Stimulated activated CD8-positive, alpha-beta memory T cell treated with anti-CD3 and anti-CD28 coated beads, Interleukin-15, amount 100 ng/mL, for 24 hours (primary cell): Measurements from ENCODE around the gene TRAF3IP1.
"Not testable (repeated sequence)": the region's sequence is repeated elsewhere in the genome, so short reads cannot be mapped to it uniquely, and the experiment has no call there.

Experiments used
- DNase-seq: peaks from one replicate; pipeline ENCODE4 v3.0.0-alpha.2; 2020; ENCODE audit warnings: low read depth

TRAF3IP1 gene

GRCh38 chr2:238339814-238340213 is 19.5 kb downstream of the TRAF3IP1 start:
- DNase-seq = no peak

- DNase-seq = no peak
Measured at GRCh38 chr2:238341536-238341935, 21.2 kb downstream of the TRAF3IP1 start.

- no peak for DNase-seq
Measured at GRCh38 chr2:238344035-238344434, 23.7 kb downstream of the TRAF3IP1 start.

DNA sequence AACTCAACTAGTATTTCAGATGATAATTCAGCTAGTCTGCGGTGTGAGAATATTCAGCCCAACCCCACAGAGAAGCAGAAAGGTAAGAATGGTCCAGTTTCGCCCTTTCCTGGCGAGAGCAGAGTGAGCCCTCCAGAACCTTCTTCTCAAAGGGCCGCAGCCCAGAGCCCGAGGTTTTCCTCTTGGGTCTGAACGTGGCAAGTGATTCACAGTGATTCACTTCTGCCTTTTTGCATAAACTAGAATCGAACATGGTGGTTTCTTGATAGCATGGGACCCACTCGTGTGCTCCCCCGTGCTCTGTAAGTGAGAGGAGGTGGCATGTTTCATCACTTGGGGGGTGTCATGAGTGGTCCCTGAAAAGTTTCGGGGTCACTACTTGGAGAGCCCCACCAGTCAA is 24.2 kb downstream of the TRAF3IP1 start:
- no peak for DNase-seq

DNA sequence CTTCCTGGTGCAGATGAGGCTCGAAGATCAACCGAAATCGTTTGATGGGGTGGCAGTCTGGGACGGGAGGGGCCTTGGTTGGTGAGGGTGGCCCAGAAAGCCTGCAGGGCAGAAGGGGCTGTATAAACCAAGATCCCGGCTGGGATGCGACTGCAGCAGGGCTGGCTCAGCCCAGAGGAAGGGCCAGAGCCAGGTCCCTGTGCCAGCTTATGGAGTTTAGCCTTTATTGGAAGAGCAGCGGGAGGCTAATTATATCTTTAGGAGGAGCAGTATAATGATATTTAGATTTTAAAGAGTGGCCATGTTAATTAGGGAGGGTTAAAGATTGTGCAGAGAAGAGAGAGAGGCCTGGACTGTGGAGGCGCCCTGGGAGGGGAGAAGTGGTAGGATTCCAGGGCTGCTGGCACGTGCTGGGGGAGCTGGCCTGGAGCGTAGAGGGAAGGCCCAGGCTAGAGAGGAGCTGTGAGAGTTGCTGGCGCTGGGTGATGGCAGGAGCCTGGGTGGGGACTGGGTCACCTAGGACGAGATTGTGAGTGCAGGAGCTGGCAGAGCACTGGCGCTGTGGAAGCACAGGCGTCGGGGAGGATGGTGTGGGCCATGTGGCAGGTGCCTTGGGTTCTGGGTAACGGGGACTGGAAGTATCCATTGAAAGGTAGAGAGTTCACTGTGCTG is 25.1 kb downstream of the TRAF3IP1 start:
- no peak for DNase-seq

DNA sequence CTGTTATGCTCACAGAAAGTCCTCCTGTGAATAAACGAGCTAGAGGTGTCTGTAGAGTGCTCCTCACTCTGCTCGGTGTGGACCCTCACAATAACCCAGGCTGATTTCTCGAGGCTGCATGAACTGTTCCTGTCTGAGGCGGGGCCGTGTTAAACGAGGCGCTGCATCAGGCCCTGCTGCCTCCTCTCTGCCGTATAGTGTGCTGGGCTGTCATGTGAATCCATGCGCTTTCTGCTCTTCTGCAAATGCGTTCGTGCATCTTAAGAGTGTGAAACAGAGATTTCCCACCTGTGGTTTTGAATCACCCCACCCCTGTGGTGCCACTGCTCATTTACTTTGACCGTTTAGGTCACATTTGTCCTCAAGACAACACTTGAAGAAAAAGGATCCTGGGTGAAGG is 26.2 kb downstream of the TRAF3IP1 start:
- no peak for DNase-seq

GRCh38 chr2:238350150-238350897 is 30.0 kb downstream of the TRAF3IP1 start:
- no peak for DNase-seq

DNA sequence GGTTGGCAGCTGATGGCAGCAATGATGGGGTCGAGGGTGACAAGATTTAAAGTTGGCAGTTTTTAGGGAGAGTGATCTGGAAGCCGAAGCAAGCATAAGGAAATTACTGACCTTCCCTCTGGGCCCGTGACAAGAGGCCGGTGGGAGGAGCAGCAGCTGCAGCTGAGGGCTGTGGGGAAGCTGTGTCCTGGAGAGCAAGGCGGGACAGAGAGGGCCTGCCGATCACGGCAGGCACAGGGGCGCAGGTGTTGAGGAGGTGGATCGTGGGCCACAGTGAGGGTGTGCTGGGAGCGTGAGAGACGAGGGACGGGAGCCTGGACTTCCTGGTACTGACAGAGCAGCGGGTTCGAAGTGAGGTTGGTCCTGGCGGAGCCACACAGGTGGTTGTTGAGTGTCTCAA is 31.0 kb downstream of the TRAF3IP1 start:
- DNase-seq = no peak

DNA sequence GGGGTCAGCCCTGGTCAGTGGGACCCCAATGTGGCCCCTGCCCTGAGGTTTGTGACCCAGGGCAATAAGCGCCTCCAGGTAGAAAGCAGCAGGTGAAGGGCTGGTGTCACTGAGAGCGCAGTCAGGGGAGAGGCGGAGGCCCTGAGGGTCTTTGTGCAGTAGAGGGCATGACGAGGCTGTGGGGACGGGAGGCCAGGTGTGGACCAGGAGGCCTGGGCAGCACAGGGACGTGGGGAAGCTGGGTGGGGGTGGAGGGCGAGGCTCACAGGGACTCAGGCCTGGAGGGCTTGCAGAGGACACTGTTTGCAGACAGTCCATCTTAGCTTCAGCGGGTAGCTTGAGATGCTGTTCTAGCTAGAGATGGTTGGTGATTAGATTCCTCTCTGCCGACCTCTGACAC is 32.0 kb downstream of the TRAF3IP1 start:
- DNase-seq = no peak

- no peak for DNase-seq
Measured at GRCh38 chr2:238358769-238359168, 38.5 kb downstream of the TRAF3IP1 start.

DNA sequence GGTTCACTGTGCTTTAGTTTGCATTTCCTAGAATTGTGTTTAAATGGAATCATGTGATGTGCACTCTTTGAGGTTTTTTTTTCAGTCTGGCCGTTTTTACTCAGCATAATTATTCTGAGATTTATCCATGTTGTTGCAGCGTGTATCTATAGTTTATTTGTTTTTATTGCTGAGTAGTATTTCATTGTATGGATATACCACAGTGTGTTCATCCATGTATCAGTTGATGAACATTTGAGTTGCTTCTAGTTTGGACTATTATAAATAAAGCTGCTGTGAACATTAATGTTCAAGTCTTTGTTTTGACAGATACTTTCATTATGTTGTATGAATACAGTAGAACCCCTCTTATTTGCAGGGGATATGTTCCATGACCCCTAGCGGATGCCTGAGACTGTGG is 39.1 kb downstream of the TRAF3IP1 start:
- no peak for DNase-seq

- DNase-seq = no peak
Measured at GRCh38 chr2:238361877-238362276, 41.6 kb downstream of the TRAF3IP1 start.

DNA sequence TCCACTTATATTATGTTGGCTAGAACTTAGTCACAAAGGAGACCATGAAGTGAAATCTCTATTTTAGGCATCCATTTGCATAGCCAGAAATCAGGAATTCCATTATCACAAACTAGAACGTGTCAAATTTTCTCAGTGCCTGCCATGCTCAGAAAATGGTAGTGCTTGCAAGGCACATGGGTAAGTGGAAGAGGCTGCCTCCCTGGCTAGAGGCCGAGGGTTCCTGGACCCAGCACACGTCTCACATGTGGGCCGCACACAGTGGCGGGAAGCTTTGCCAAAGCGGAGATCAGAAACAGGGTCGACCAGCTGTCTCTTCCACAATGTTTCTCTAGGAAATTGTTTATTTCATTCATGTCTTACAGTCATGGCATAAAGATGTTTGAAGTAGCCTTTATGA is 42.3 kb downstream of the TRAF3IP1 start:
- no peak for DNase-seq

DNA sequence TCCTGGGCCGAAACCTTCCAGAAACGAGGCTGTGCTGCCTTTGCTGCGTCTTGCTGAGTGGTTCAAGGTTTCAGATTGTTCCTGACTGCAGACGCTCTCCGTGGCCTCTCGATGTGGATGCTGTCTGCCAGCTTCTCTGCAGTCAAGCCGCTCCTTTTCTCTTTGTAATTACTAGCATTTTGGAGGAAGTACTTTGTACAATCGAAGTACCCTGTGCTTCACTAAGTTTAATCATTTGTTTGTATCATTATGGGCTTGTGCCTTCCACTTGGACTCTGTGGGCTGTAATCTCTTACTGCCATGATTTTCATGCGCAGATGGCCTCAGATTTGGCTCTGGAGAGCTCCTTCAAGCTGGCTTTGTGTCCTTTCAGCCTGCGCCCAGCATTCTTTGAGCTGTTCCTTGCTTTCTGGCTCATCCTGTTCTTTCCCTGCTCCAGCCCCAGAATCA is 49.3 kb downstream of the TRAF3IP1 start:
- DNase-seq = no peak

DNA sequence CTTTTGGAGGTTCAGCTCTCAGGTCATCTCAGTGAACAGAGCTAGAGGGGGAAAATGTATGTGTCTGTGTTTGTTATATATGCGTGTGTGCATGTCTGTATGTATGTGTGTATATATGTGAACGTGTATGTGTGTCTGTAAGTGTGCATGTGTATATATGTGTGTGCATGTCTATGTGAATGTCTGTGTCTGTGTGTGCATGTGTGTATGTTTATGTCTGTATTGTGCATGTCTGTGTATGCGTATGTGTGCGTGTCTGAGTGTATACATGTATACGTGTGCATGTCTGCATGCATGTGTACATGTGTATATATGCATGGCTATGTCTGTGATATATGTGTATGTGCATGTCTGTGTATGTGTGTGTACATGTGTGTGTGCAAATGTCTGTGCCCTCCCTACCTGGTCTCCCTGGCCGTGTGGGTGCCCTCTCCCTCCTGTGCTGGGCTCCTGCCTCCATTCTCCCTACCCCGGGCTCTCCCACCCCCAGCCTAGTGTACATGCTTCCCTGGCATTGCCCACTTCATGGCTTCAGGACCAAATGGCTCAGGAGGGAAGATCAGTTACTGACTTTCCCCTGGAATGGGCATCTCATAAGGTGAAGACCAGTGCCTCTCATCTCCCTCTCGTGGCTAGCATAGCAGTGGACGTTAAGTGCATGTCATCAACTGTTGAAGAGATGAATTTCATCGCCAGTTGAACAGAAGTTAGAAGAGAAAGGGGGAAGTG is 49.9 kb downstream of the TRAF3IP1 start:
- DNase-seq = no peak

DNA sequence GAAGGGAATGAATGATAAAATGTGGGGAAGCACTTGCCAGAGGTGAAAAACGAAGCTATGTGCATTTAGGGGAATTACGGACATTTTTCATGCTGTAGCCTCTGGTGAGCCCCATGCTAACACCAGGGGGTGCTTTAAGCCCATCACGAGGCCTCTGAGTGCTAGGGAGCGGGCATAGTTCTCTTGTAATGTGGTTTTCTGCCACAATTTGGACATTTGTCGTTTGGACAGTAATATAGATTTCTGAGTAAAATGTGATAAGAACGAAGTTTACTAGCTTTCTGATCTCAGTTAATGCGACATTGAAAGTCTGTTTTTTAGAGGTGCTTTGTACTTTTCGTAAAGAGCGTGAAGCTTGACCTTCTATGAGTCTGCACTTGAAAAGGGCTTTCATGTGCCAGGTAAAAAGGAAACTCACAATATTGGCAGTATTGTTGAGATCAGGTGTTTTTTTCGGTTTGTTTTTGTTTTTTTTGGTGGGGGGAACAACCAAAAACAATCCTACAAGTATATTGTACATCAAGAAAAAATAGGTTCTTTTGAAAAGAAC is 50.6 kb downstream of the TRAF3IP1 start:
- DNase-seq = no peak

DNA sequence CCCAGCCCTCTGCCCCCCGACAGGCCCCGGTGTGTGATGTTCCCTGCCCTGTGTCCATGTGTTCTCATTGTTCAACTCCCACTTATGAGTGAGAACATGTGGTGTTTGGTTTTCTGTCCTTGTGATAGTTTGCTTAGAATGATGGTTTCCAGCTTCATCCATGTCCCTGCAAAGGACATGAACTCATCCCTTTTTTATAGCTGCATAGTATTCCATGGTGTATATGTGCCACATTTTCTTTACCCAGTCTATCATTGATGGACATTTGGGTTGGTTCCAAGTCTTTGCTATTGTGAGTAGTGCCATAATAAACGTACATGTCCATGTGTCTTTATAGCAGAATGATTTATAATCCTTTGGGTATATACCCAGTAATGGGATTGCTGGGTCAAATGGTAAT is 52.0 kb downstream of the TRAF3IP1 start:
- not testable (repeated sequence) for DNase-seq

DNA sequence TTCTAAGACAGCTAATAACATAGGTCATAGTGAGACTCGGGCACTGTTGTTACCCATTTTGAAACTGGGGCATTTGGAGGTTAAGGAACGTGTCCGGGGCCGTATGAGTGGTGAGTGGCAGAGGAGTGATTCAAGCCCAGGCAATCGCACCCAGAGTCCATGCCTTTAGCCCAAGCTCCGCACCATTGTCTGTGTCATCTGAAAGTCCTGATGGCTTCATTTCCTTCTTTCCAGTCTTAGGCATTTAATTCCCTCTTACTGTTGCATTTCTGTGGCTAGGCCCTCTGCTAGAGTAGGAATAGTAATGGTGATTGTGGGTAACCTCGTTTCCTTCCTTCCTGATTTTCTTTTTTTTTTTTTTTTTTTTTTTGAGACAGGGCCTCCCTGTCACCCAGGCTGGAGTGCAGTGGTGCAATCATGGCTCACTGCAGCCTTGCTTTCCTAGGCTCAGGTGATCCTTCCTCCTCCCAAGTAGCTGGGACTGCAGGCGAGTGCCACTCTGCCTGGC is 56.6 kb downstream of the TRAF3IP1 start:
- no peak for DNase-seq

GRCh38 chr2:238378230-238379095 is 58.1 kb downstream of the TRAF3IP1 start:
- DNase-seq = no peak

DNA sequence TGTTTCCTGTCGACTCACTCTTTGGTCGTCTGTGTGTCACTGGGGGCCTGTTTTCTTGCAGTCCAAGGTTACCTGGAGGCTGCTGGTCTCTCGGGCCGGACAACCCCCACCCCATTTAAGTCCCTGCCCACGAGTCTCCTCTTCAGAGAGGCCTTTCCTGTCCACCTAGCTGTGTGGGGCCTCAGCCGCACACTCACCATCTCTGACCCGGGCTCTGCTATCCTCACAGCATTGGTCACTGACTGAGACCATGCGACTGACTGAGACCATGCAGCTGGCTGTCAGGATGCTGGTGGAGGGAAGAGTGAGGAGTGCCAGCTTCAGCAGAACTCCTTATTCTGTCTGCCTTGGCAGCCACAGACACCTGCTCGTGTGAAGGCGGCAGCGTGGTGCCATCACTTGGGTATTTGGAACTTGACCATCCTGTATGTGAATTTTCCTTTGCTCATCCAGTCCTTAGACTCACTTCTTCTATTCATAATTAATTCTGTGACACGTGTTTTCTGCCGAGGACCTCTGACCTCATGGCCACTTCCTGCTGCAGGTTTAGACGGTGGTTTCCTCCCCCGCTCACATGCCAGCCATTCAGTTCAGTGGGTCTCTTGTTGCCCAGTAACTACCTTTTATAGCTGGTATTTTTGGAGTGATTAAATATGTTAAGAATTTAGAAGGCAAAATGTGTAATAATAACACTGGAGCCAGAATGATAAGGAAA is 58.9 kb downstream of the TRAF3IP1 start:
- no peak for DNase-seq

GRCh38 chr2:238380336-238380735 is 60.0 kb downstream of the TRAF3IP1 start:
- no peak for DNase-seq
